Measurements from ENCODE around the gene CZIB.
"Not testable (repeated sequence)": the region's sequence is repeated elsewhere in the genome, so short reads cannot be mapped to it uniquely, and the experiment has no call there.

The CZIB gene

DNA sequence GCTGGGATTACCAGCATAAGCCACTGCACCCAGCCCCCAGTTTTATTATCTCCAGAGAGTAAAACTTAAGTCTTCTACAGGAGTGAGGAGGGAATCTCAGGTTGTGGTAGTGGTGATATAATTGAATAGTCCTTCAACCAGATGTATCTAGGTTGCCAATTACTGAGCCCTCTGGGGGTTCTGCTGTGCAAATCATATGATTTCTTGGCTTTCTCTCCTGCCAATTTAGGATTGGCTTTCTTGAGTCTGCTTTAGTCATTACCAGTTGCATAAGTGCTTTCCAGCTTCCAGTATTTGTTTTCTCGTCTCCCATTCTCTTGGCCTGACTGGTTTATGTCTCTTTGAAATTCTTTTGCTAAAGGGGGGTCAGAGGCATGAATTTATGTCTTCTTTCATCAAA, 12.7 kb downstream of the CZIB start:
- H3K79me2 ChIP-seq (ENCODE audit: low read length) = no peaks in the 10 kb centered on the region
- no peak overlapping the region for H3K4me3 ChIP-seq (ENCODE audit: low read length)
- no peak overlapping the region for H2AFZ ChIP-seq (ENCODE audit: low read depth, low read length)
- TF ChIP-seq, protein P1, sequence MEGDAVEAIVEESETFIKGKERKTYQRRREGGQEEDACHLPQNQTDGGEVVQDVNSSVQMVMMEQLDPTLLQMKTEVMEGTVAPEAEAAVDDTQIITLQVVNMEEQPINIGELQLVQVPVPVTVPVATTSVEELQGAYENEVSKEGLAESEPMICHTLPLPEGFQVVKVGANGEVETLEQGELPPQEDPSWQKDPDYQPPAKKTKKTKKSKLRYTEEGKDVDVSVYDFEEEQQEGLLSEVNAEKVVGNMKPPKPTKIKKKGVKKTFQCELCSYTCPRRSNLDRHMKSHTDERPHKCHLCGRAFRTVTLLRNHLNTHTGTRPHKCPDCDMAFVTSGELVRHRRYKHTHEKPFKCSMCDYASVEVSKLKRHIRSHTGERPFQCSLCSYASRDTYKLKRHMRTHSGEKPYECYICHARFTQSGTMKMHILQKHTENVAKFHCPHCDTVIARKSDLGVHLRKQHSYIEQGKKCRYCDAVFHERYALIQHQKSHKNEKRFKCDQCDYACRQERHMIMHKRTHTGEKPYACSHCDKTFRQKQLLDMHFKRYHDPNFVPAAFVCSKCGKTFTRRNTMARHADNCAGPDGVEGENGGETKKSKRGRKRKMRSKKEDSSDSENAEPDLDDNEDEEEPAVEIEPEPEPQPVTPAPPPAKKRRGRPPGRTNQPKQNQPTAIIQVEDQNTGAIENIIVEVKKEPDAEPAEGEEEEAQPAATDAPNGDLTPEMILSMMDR (IDR thresholded peaks at IDR 0.05; ENCODE audit: low read depth, low read length) = no peak
- no peak for TF ChIP-seq EZH2phosphoT487 (IDR thresholded peaks at IDR 0.05; ENCODE audit: low read depth)
- no peak overlapping the region for H3K27ac ChIP-seq (ENCODE audit: low read length)
- no peaks in the 10 kb centered on the region for H3K27me3 ChIP-seq (ENCODE audit: low read depth, low read length)
- peaks cover 53% of the 10 kb centered on the region for H3K36me3 ChIP-seq (replicated peaks; ENCODE audit: low read depth, low read length)
- 0 out of 2 replicates have a peak, but pooled peaks cover 3% of the 10 kb centered on the region for H3K9me3 ChIP-seq (ENCODE audit: insufficient read depth, low read length)
- no peak overlapping the region for H3K9ac ChIP-seq (ENCODE audit: low read length)
- no peak overlapping the region for H3K4me2 ChIP-seq (ENCODE audit: low read length)
- no peaks in the 10 kb centered on the region for H4K20me1 ChIP-seq (ENCODE audit: insufficient read depth, low read length)
- no peaks in the 10 kb centered on the region for H3K4me1 ChIP-seq (ENCODE audit: low read length)

DNA sequence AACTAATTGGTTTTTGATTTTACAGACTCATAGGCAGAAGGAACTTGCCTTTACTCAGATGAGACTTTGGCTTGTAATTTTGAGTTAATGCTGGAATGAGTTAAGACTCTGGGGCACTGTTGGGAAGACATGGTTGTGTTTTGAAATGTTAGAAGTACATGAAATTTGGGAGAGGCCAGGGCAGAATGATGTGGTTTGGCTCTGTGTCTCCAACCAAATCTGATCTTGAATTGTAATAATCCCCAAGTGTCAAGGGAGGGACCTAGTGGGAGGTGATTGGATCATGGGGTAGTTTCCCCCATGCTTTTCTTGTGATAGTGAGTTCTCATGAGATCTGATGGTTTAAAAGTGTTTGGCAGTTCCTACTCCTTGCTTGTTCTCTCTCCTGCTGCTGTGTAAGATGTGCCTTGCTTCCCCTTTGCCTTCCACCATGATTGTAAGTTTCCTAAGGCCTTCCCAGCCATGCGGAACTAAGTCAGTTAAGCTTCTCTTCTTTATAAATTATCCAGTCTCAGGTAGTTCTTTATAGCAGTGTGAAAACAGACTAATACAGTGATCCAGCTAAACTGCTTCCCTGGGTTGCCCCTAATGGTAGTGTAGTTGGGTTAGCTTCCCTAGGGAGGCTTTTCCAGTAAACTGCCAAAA, 13.6 kb downstream of the CZIB start:
- no peak overlapping the region for H3K4me3 ChIP-seq (ENCODE audit: low read length)
- H3K27ac ChIP-seq (ENCODE audit: low read length) = no peak overlapping the region
- no peaks in the 10 kb centered on the region for H4K20me1 ChIP-seq (ENCODE audit: insufficient read depth, low read length)
- H2AFZ ChIP-seq (ENCODE audit: low read depth, low read length) = no peak overlapping the region
- no peaks in the 10 kb centered on the region for H3K79me2 ChIP-seq (ENCODE audit: low read length)
- TF ChIP-seq, protein P1 (IDR thresholded peaks at IDR 0.05; ENCODE audit: low read depth, low read length) = no peak
- no peak for TF ChIP-seq EZH2phosphoT487 (IDR thresholded peaks at IDR 0.05; ENCODE audit: low read depth)
- no peak overlapping the region for H3K9ac ChIP-seq (ENCODE audit: low read length)
- H3K4me1 ChIP-seq (ENCODE audit: low read length) = no peaks in the 10 kb centered on the region
- H3K36me3 ChIP-seq (replicated peaks; ENCODE audit: low read depth, low read length) = peaks cover 59% of the 10 kb centered on the region
- H3K4me2 ChIP-seq (ENCODE audit: low read length) = no peak overlapping the region
- H3K9me3 ChIP-seq (ENCODE audit: insufficient read depth, low read length) = 0 out of 2 replicates have a peak, but pooled peaks cover 3% of the 10 kb centered on the region
- H3K27me3 ChIP-seq (ENCODE audit: low read depth, low read length) = no peaks in the 10 kb centered on the region

DNA sequence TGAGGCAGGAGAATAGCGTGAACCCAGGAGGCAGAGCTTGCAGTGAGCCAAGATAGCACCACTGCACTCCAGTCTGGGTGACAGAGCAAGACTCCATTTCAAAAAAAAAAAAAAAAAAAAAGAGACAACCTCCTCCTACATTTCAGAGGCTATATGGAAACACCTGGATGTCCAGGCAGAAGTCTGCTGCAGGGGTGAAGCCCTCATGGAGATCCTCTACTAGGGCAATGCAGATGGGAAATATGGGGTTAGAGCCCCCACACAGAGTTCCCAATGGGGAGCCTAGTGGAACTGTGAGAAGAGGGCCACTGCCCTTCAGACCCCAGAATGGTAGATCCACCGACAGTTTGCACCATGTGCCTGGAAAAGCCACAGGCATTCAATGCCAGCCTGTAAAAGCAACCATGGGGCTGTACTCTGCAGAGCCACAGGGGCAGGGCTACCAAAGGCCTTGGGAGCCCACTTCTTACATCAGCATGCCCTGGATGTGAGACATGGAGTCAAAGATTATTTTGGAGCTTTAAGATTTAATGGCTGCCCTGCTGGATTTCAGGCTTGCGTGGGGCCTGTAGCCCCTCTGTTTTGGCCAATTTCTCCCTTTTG, 14.2 kb downstream of the CZIB start:
- not testable (repeated sequence) for H3K4me3 ChIP-seq (ENCODE audit: low read length); H3K9me3 ChIP-seq (ENCODE audit: insufficient read depth, low read length); H3K4me2 ChIP-seq (ENCODE audit: low read length); H3K4me1 ChIP-seq (ENCODE audit: low read length); H3K9ac ChIP-seq (ENCODE audit: low read length); H3K27ac ChIP-seq (ENCODE audit: low read length); H2AFZ ChIP-seq (ENCODE audit: low read depth, low read length); H4K20me1 ChIP-seq (ENCODE audit: insufficient read depth, low read length); H3K27me3 ChIP-seq (ENCODE audit: low read depth, low read length); H3K79me2 ChIP-seq (ENCODE audit: low read length)
- peaks cover 58% of the 10 kb centered on the region for H3K36me3 ChIP-seq (replicated peaks; ENCODE audit: low read depth, low read length)

DNA sequence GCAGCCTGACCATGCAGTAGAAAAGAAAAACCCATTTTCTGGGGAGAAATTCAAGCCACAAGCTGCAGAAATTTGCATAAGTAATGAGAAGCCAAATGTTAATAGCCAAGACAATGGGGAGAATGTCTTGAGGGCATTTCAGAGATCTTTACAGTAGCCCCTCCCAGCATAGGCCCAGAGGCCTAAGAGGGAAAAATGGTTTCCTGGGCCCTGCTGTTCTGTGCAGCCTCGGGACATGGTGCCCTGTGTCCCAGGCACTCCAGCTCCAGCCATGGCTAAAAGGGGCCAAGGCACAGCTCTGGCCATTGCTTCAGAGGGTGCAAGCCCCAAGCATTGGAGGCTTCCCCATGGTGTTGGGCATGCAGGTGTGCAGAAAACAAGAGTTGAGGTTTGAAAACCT, 14.9 kb downstream of the CZIB start:
- H3K4me3 ChIP-seq (ENCODE audit: low read length) = not testable (repeated sequence)

DNA sequence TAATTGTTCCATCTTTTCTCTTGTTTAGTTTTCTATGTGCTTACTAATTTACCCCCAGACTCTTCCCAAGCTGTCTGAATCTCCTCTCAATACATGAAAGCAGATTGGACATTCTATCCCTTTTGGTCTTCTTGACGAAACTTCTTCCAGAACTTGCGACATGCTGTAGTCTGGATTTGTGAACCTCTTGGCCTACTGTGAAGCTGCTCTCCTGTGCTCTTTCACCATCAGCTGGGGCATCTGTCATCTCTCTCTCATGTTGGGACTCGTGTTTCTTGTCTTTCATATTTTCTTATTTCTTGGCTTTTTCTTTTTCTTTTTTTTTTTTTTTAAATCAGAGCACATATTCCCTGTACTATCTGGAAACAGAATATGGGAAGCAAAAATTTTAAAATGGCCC, 17.0 kb downstream of the CZIB start:
- TF ChIP-seq, protein P1 (IDR thresholded peaks at IDR 0.05; ENCODE audit: low read depth, low read length) = no peak
- TF ChIP-seq EZH2phosphoT487 (IDR thresholded peaks at IDR 0.05; ENCODE audit: low read depth) = no peak

More for the DNA sequence above, 14.9 kb downstream of the CZIB start:
- H3K4me2 ChIP-seq (ENCODE audit: low read length); H3K9me3 ChIP-seq (ENCODE audit: insufficient read depth, low read length); H3K4me1 ChIP-seq (ENCODE audit: low read length); H3K27ac ChIP-seq (ENCODE audit: low read length); H3K79me2 ChIP-seq (ENCODE audit: low read length); H2AFZ ChIP-seq (ENCODE audit: low read depth, low read length); H4K20me1 ChIP-seq (ENCODE audit: insufficient read depth, low read length); H3K27me3 ChIP-seq (ENCODE audit: low read depth, low read length); H3K9ac ChIP-seq (ENCODE audit: low read length): not testable (repeated sequence)
- H3K36me3 ChIP-seq (replicated peaks; ENCODE audit: low read depth, low read length) = peaks cover 56% of the 10 kb centered on the region

More for the DNA sequence above, 17.0 kb downstream of the CZIB start:
- Histone ChIP-seq H3K4me3 (ENCODE audit: low read length) (no peak overlapping the region), H3K9ac (ENCODE audit: low read length) (no peak overlapping the region), H3K36me3 (replicated peaks; ENCODE audit: low read depth, low read length) (peaks cover 52% of the 10 kb centered on the region), H2AFZ (ENCODE audit: low read depth, low read length) (no peak overlapping the region), H3K4me1 (ENCODE audit: low read length) (no peaks in the 10 kb centered on the region), H3K27me3 (ENCODE audit: low read depth, low read length) (no peaks in the 10 kb centered on the region), H3K9me3 (ENCODE audit: insufficient read depth, low read length) (0 out of 2 replicates have a peak, but pooled peaks cover 3% of the 10 kb centered on the region), H3K79me2 (ENCODE audit: low read length) (no peaks in the 10 kb centered on the region), H4K20me1 (ENCODE audit: insufficient read depth, low read length) (no peaks in the 10 kb centered on the region), H3K27ac (ENCODE audit: low read length) (no peak overlapping the region), H3K4me2 (ENCODE audit: low read length) (no peak overlapping the region)
